ENCODE data around the gene FIGN. TPM values are rescaled to one million over a fixed set of nuclear protein-coding genes. Genes with fewer than 3 reads are reported as not detected.

The FIGN gene
- total RNA-seq, 1 experiment from 2014 or later: 14.6 TPM

DNA sequence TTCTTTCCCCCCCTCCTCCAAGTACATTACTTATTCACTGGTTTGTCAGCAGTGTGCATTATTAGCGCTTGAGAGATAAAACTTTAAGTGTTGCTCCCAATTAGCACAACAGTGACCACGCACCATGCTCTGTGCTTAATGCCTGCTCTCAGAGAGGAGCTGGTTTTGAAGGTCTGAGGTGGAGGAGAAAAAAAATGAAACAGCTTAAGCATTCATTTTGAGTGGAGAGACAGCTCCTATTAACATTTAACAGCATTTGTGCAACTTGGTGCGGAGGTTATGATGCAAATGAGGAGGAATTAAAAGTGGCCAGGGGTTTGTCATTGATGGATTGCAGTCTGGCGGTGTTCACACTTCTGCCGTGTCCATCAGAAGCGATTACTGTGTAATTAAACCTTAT lies 141.8 kb downstream of the FIGN start:
- Histone ChIP-seq H3K4ac (ENCODE audit: low read depth, low read length) (no peak overlapping the region), H2BK120ac (ENCODE audit: low read depth, low read length, poor library complexity, severe bottlenecking) (no peak overlapping the region), H4K20me1 (ENCODE audit: control insufficient read depth, insufficient read depth, insufficient read length) (no peaks in the 10 kb centered on the region), H2AFZ (ENCODE audit: low read length) (no peak overlapping the region), H3K9ac (ENCODE audit: extremely low read depth, insufficient read length, low read length) (no peak overlapping the region), H3K79me2 (ENCODE audit: insufficient read depth, low read length) (no peaks in the 10 kb centered on the region), H4K5ac (ENCODE audit: insufficient read length, low read depth, low read length) (no peak overlapping the region), H3K18ac (ENCODE audit: insufficient read length, low read depth, low read length) (no peak overlapping the region), H3K23ac (ENCODE audit: insufficient read length, low read depth, low read length) (no peak overlapping the region), H4K91ac (ENCODE audit: insufficient read length, low read depth, low read length) (no peak overlapping the region), H3K79me1 (ENCODE audit: insufficient read depth, low read depth, low read length, poor library complexity, severe bottlenecking) (no peaks in the 10 kb centered on the region), H4K8ac (replicated peaks; ENCODE audit: insufficient read length, low read depth, low read length) (no peak overlapping the region), H3K14ac (ENCODE audit: insufficient read depth, low read length) (no peak overlapping the region), H3K9me3 (ENCODE audit: control insufficient read depth, low read depth, low read length) (no peaks in the 10 kb centered on the region), H3K27me3 (ENCODE audit: insufficient read depth, low read length) (no peaks in the 10 kb centered on the region), H3K4me1 (ENCODE audit: insufficient read depth, low read length) (peaks cover 2% of the 10 kb centered on the region; the same call in 1 of the 2 replicates), H3K23me2 (ENCODE audit: insufficient read length, low read depth, low read length, poor library complexity, severe bottlenecking) (no peaks in the 10 kb centered on the region), H3K4me2 (ENCODE audit: insufficient read depth, insufficient read length, low read length) (no peak overlapping the region), H3T11ph (ENCODE audit: low read length) (no peak overlapping the region), H2BK15ac (ENCODE audit: low read depth, low read length) (no peak overlapping the region), H2BK5ac (ENCODE audit: insufficient read length, low read length) (no peak overlapping the region), H3K27ac (ENCODE audit: insufficient read length, low read depth, low read length) (no peak overlapping the region), H2AK5ac (ENCODE audit: insufficient read length, low read length) (no peak overlapping the region), H3K56ac (ENCODE audit: insufficient read length, low read depth, low read length) (no peak overlapping the region), H2BK20ac (ENCODE audit: low read depth, low read length, poor library complexity, severe bottlenecking) (no peak overlapping the region), H2BK12ac (ENCODE audit: insufficient read length, low read depth, low read length) (no peak overlapping the region)
- H3K9me3 Mint-ChIP-seq: no peaks in the 10 kb centered on the region
- TF ChIP-seq, protein P1, sequence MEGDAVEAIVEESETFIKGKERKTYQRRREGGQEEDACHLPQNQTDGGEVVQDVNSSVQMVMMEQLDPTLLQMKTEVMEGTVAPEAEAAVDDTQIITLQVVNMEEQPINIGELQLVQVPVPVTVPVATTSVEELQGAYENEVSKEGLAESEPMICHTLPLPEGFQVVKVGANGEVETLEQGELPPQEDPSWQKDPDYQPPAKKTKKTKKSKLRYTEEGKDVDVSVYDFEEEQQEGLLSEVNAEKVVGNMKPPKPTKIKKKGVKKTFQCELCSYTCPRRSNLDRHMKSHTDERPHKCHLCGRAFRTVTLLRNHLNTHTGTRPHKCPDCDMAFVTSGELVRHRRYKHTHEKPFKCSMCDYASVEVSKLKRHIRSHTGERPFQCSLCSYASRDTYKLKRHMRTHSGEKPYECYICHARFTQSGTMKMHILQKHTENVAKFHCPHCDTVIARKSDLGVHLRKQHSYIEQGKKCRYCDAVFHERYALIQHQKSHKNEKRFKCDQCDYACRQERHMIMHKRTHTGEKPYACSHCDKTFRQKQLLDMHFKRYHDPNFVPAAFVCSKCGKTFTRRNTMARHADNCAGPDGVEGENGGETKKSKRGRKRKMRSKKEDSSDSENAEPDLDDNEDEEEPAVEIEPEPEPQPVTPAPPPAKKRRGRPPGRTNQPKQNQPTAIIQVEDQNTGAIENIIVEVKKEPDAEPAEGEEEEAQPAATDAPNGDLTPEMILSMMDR (conservative IDR thresholded peaks at IDR 0.05): no peak
- no CpG with 5 or more reads among the region's 6 CpGs for WGBS (ENCODE audit: extremely low coverage, insufficient read length, low lambda C conversion rate)
- H3K4me3 Mint-ChIP-seq: no peak overlapping the region
- H3K27me3 Mint-ChIP-seq (ENCODE audit: low read depth): no peaks in the 10 kb centered on the region
- no peak for DNase-seq
- peaks cover 35 to 40% of the 10 kb centered on the region in 2 experiments for H3K4me1 Mint-ChIP-seq
- no peaks in the 10 kb centered on the region for H3K36me3 Mint-ChIP-seq (ENCODE audit: insufficient read depth in 1 of 3, low read depth in 3 of 3)
- peak overlapping the region; percentile 5 to 26 (median 23); a peak in 4 of 7 replicates for H3K27ac Mint-ChIP-seq

All from H9 (cell line).